Neuron (in vitro differentiated cells): Measurements from ENCODE around the gene KDM5B.
A peak's percentile ranks its signal among the peaks of the same experiment; 100 is the strongest.

ENCODE experiments used
- H2AFZ ChIP-seq: one replicate; pipeline ENCODE4 v1.6.1; 2013; ENCODE audit warnings: low read depth, mild to moderate bottlenecking, inconsistent platforms, low read length, moderate library complexity
- H3K27me3 ChIP-seq: one replicate; pipeline ENCODE4 v1.6.1; 2013; ENCODE audit warnings: low read length; ENCODE audit not compliant: insufficient read depth
- H3K36me3 ChIP-seq: one replicate; pipeline ENCODE4 v1.6.1; 2013; ENCODE audit warnings: low read length; ENCODE audit not compliant: insufficient read depth
- H3K4me1 ChIP-seq: one replicate; pipeline ENCODE4 v1.6.1; 2013; ENCODE audit warnings: low read length; ENCODE audit not compliant: insufficient read depth
- H3K4me3 ChIP-seq: 2 replicates; pipeline ENCODE4 v1.5.1; 2013; ENCODE audit warnings: mild to moderate bottlenecking, low read length, moderate library complexity
- H3K9me3 ChIP-seq: one replicate; pipeline ENCODE4 v1.6.1; 2013; ENCODE audit warnings: low read length

KDM5B gene

DNA sequence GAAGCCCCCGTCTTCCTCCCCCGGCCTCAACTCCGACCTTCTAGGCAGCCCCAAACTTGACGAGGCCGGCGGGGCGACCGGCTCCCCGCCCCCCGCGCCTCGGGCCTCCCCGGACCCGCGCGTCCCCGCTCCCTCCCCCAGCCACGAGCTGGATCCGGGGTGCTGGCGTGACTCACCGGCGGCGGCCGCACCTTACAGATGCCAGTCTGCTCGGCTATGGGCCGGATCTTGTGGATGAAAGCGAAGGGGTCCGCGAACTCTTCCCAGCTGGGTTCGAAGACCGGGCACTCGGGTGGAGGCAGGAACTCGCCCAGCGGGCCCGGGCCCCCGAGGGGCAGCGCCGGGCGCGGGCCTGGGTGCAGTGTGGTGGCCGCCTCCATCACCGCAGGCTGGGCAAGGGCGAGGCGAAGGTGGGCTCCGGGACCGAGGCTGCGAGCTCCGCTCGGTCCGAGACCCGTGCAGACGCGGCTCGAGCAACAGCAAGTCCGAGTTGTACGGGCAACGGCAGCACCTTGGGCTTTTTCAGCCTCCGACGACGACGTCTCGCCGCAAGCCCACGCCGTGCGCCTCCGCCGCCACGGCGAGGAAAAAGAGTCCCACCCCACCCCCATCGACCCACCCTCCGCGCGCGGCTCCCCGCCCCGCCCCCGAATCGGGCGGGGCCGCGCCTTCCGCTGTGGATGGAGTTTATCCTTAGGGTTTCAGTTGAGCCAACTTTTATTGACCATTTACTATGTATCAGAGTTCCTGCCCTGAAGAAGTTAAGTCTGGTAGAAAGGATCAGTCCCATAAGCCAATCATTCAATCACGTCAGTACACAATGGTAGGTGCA, at the start of gene KDM5B:
TSS of gene KDM5B (minus strand) at position 496 of the 832 bp plus-strand sequence. CDS start at position 380, 116 bp downstream.
- H3K27me3 ChIP-seq = no peaks in the 10 kb centered on the region
- H3K36me3 ChIP-seq = no peaks in the 10 kb centered on the region
- no peaks in the 10 kb centered on the region for H3K9me3 ChIP-seq
- H3K4me1 ChIP-seq = peaks cover 31% of the 10 kb centered on the region
- peak within 1 kb of the TSS; percentile 79 for H3K4me3 ChIP-seq
- H2AFZ ChIP-seq = no peak within 1 kb of the TSS

DNA sequence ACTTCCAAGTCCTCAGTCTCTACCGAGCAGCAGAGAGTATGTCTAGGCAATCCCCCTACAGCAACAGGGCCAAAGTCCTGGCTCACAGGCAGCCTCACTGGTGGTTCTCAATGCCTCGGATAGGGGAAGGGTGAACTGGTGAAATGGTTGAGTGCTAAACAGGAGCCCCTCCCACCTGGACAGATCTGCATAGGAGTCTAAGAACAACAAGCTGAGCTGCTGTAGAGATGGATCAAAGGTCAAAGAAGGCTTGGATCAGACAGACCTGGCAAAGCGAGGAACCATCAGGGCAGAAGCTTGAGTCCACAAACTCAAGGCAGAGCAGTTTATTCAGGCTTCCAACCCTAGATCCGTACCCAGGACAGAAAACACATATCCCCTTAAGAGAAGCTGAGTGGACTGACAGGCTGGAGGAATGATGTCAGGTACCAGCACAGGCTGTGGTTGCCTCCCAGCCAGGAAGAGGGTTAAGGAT, 49.0 kb upstream of the KDM5B start:
- Histone ChIP-seq H3K9me3 (no peaks in the 10 kb centered on the region), H3K27me3 (no peaks in the 10 kb centered on the region), H3K36me3 (peaks cover 28% of the 10 kb centered on the region), H2AFZ (no peak overlapping the region), H3K4me3 (no peak overlapping the region), H3K4me1 (peaks cover 2% of the 10 kb centered on the region)

- H3K9me3 ChIP-seq = no peaks in the 10 kb centered on the region
- H3K36me3 ChIP-seq = peaks cover 32% of the 10 kb centered on the region
- H2AFZ ChIP-seq = no peak overlapping the region
- H3K4me3 ChIP-seq = no peak overlapping the region
- no peaks in the 10 kb centered on the region for H3K27me3 ChIP-seq
- H3K4me1 ChIP-seq = no peaks in the 10 kb centered on the region
Measured at GRCh38 chr1:202856014-202856413, 47.8 kb upstream of the KDM5B start.

GRCh38 chr1:202854787-202855186, 46.6 kb upstream of the KDM5B start:
- Histone ChIP-seq H2AFZ (no peak overlapping the region), H3K4me1 (no peaks in the 10 kb centered on the region), H3K36me3 (peaks cover 32% of the 10 kb centered on the region), H3K27me3 (no peaks in the 10 kb centered on the region), H3K4me3 (no peak overlapping the region), H3K9me3 (no peaks in the 10 kb centered on the region)

DNA sequence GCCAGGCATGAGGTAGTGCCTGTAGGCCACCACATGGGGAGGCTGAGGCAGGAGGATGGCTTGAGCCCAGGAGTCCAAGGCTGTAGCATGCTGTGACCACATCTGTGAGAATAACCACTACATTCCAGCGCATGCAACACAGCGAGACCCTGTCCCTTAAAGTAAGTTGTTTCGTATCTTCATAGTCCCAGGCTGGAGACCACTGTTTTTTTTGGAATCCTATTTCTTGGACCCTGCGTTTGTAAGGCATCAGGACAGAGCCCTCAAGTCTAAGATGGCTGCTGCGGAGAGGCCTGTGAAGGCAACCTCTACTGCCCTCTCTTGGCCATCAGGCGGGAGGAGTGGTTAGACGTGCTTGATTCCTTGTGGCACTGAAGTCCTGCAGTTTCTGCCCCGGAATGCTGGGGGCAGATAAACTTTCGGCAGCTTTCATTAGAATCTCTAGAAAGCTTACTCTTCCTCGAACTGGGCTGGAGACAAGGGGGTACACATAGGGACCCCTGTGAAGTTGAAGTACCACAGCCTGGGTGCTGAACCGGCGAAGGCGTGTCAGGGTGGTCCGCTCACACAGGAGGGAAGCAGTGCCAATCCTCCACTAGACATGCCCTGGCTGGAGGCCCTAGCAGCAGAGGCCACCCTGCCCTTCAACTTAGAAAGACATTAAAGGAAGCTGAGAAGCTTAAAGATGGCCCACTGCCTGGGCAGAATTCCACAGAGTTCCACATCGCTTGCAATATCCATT, 44.1 kb upstream of the KDM5B start:
- peaks cover 26% of the 10 kb centered on the region for H3K36me3 ChIP-seq
- no peaks in the 10 kb centered on the region for H3K4me1 ChIP-seq
- H3K4me3 ChIP-seq = no peak overlapping the region
- no peaks in the 10 kb centered on the region for H3K27me3 ChIP-seq
- H2AFZ ChIP-seq = no peak overlapping the region
- H3K9me3 ChIP-seq = no peaks in the 10 kb centered on the region

DNA sequence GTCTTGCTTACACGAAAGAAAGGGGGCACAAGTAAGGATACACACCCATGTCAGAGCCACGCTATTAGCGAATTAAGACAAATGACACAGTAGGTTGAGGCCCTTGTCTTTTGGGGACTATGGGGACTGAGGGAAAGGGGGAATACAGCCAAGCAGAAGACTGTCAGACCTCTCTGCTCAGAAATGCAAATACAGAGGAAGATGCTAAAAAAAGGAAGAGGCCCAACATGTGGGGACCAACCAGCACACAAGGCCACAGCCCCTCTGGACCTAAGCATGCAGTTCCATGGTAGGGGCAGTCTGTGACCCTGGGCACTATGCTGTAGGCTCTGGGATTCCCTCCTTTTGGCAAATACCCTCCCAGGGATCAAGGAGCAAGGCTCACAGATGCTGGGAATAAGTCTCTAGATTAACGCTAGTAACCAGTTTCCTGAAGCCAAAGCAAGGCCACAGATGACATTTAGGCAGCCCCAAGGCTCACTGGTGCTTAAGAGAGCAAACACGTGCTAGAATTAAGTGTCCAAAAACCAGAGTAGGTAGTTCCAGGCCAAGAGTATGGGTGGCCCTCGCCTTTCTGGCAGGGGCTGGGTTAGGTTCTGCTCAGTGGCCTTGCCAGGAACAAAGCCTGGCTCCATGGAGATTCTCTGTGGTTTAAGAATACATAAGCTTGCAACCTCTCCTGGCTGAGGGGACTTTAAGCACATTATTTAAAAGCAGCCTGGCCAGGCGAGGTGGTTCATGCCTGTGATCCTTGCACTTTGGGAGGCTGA, 42.6 kb upstream of the KDM5B start:
- H3K4me1 ChIP-seq = no peaks in the 10 kb centered on the region
- no peaks in the 10 kb centered on the region for H3K27me3 ChIP-seq
- H3K4me3 ChIP-seq = no peak overlapping the region
- H3K36me3 ChIP-seq = peaks cover 11% of the 10 kb centered on the region
- H2AFZ ChIP-seq = no peak overlapping the region
- no peaks in the 10 kb centered on the region for H3K9me3 ChIP-seq

- H3K36me3 ChIP-seq = peaks cover 7% of the 10 kb centered on the region
- no peak overlapping the region for H2AFZ ChIP-seq
- H3K4me1 ChIP-seq = no peaks in the 10 kb centered on the region
- no peaks in the 10 kb centered on the region for H3K9me3 ChIP-seq
- H3K27me3 ChIP-seq = no peaks in the 10 kb centered on the region
- H3K4me3 ChIP-seq = no peak overlapping the region
Measured at GRCh38 chr1:202848191-202848542, 39.9 kb upstream of the KDM5B start.

GRCh38 chr1:202844935-202845334, 36.7 kb upstream of the KDM5B start:
- H2AFZ ChIP-seq = no peak overlapping the region
- H3K27me3 ChIP-seq = no peaks in the 10 kb centered on the region
- peaks cover 2% of the 10 kb centered on the region for H3K4me1 ChIP-seq
- H3K9me3 ChIP-seq = no peaks in the 10 kb centered on the region
- no peak overlapping the region for H3K4me3 ChIP-seq
- H3K36me3 ChIP-seq = no peaks in the 10 kb centered on the region

- Histone ChIP-seq H3K9me3 (no peaks in the 10 kb centered on the region), H3K27me3 (no peaks in the 10 kb centered on the region), H3K36me3 (no peaks in the 10 kb centered on the region), H3K4me1 (peaks cover 2% of the 10 kb centered on the region), H2AFZ (no peak overlapping the region), H3K4me3 (no peak overlapping the region)
Measured at GRCh38 chr1:202844259-202844658, 36.0 kb upstream of the KDM5B start.

DNA sequence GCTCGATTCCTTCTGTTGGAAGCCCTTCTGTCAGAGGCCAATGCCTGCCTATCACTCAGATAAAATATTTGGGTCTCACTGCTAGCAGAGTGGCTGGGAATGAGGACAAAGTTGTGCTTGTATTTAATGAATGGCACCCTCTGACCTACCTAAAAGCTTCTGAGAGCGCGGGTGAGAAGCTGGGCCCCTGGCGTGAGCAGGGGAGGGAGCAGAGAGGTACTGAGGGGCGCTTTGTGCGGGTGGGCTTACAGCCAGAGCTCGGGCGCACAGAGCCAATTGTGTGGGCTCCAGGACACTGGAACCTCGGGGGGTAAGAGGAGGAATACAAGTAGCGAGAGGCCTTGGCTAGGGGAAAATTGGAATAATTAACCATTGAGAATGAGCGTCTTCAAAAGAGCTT, 34.9 kb upstream of the KDM5B start:
- Histone ChIP-seq H3K4me3 (no peak overlapping the region), H2AFZ (no peak overlapping the region), H3K9me3 (no peaks in the 10 kb centered on the region), H3K36me3 (no peaks in the 10 kb centered on the region), H3K27me3 (no peaks in the 10 kb centered on the region), H3K4me1 (peaks cover 2% of the 10 kb centered on the region)

DNA sequence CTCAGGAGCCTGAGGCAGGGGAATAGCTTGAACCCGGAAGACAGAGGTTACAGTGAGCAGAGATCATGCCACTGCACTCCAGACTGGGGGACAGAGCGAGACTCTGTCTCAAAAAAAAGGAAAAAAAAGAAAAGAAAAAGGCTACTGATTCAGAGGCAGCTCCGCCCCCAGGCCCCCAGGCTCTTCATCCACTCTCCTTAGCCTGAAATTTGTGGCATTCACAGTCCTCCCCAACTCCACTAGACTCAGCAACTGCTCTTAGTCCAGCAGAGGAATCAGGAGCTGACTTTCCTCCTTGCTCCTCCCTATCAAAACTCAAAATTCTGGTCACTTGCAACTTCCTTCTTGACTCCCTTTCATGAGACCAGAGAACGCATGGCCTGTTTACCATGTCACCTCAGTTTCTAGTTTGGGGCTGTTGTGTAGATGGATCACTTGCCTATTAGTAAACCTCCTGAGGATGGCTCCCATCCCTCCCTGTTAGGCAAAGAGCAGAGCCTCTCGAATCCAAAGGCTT, 29.6 kb upstream of the KDM5B start:
- Histone ChIP-seq H2AFZ (no peak overlapping the region), H3K36me3 (no peaks in the 10 kb centered on the region), H3K4me3 (no peak overlapping the region), H3K9me3 (no peaks in the 10 kb centered on the region), H3K27me3 (peaks cover 3% of the 10 kb centered on the region), H3K4me1 (no peaks in the 10 kb centered on the region)

- Histone ChIP-seq H2AFZ (no peak overlapping the region), H3K9me3 (no peaks in the 10 kb centered on the region), H3K27me3 (peaks cover 3% of the 10 kb centered on the region), H3K4me1 (no peaks in the 10 kb centered on the region), H3K36me3 (no peaks in the 10 kb centered on the region), H3K4me3 (no peak overlapping the region)
Measured at GRCh38 chr1:202836623-202837403, 28.6 kb upstream of the KDM5B start.
